Measurements from ENCODE around the gene TFAP2C. TPM values are rescaled to one million over a fixed set of nuclear protein-coding genes. Genes with fewer than 3 reads are reported as not detected.

TFAP2C gene
- total and polyA plus RNA-seq, 2 experiments from 2014 or later, result 1.7 to 3.7 TPM

DNA sequence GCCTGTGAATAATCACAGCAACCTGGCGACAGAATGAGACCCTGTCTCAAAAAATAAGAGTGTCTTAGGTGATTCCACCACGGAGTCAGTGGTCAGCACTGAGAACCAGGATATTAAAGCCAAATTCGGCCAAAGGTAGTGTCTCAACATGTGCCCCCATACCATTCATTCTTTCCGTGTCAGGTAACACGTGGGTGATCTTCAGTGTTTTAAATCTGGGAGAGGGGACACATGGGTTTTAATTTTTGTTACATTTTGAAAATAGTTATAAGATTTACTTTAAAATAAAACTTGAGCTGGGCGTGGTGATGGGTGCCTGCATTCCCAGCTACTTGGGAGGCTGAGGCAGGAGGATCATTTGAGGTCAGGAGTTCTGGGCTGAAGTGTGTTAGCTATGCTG lies 59.0 kb downstream of the TFAP2C start:
- WGBS (ENCODE audit: low lambda C conversion rate, missing lambda C conversion rate), result 90% methylated on average over 6 of the region's 6 CpGs
- no peak overlapping the region for H3K27ac ChIP-seq
- no peak overlapping the region for H2AFZ ChIP-seq
- no peak for DNase-seq (ENCODE audit: low spot score)
- H3K36me3 ChIP-seq (replicated peaks; ENCODE audit: insufficient read depth, low read depth), result no peaks in the 10 kb centered on the region
- H3K9me3 ChIP-seq (ENCODE audit: low read depth), result no peaks in the 10 kb centered on the region
- H3K79me2 ChIP-seq, result no peaks in the 10 kb centered on the region
- H3K27me3 ChIP-seq, result no peaks in the 10 kb centered on the region
- no peaks in the 10 kb centered on the region for H4K20me1 ChIP-seq (ENCODE audit: insufficient read depth, poor library complexity, severe bottlenecking)
- H3K4me3 ChIP-seq, result no peak overlapping the region
- H3K4me2 ChIP-seq, result no peak overlapping the region
- no peaks in the 10 kb centered on the region for H3K4me1 ChIP-seq (ENCODE audit: insufficient read depth)
- H3K9me2 ChIP-seq (replicated peaks; ENCODE audit: insufficient read depth), result no peaks in the 10 kb centered on the region
- TF ChIP-seq, protein P1, sequence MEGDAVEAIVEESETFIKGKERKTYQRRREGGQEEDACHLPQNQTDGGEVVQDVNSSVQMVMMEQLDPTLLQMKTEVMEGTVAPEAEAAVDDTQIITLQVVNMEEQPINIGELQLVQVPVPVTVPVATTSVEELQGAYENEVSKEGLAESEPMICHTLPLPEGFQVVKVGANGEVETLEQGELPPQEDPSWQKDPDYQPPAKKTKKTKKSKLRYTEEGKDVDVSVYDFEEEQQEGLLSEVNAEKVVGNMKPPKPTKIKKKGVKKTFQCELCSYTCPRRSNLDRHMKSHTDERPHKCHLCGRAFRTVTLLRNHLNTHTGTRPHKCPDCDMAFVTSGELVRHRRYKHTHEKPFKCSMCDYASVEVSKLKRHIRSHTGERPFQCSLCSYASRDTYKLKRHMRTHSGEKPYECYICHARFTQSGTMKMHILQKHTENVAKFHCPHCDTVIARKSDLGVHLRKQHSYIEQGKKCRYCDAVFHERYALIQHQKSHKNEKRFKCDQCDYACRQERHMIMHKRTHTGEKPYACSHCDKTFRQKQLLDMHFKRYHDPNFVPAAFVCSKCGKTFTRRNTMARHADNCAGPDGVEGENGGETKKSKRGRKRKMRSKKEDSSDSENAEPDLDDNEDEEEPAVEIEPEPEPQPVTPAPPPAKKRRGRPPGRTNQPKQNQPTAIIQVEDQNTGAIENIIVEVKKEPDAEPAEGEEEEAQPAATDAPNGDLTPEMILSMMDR (IDR thresholded peaks at IDR 0.05; ENCODE audit: poor library complexity), result no peak
- no peak for TF ChIP-seq EZH2 (IDR thresholded peaks at IDR 0.05; ENCODE audit: borderline replicate concordance)
- no peak for TF ChIP-seq EZH2phosphoT487 (IDR thresholded peaks at IDR 0.05; ENCODE audit: low read depth, severe bottlenecking, unreplicated experiment)

Small RNA genes within 50 kb of the gene (small RNA-seq; reads per million reads assigned to genes)
- gene RN7SL170P (not detected), gene RNU6-1146P (not detected)

Other genes starting within 250 kb of the TFAP2C start
- 15.7 and 16.9 TPM in 2 replicates for gene AURKA, start 237.1 kb upstream of the TFAP2C start, total RNA-seq
- gene AURKA, start 237.1 kb upstream of the TFAP2C start, polyA plus RNA-seq, result 13.4 and 16.4 TPM in 2 replicates
- 34.8 and 38.6 TPM in 2 replicates for gene CSTF1, start 236.7 kb upstream of the TFAP2C start, total RNA-seq
- gene CSTF1, start 236.7 kb upstream of the TFAP2C start, polyA plus RNA-seq, result 15.4 and 21.5 TPM in 2 replicates
- 0.13 TPM in 1 of 2 replicates, not detected in the other for gene CASS4, start 217.0 kb upstream of the TFAP2C start, total RNA-seq
- 0.50 TPM in 1 of 2 replicates, not detected in the other for gene CASS4, start 217.0 kb upstream of the TFAP2C start, polyA plus RNA-seq
- gene RTF2, start 160.7 kb upstream of the TFAP2C start, total RNA-seq, result 50.5 and 59.2 TPM in 2 replicates
- gene RTF2, start 160.7 kb upstream of the TFAP2C start, polyA plus RNA-seq, result 95.3 and 99.8 TPM in 2 replicates
- 0.40 TPM in 1 of 2 replicates, not detected in the other for gene FAM209A, start 104.6 kb upstream of the TFAP2C start, total RNA-seq
- 0.89 TPM in 1 of 2 replicates, not detected in the other for gene FAM209A, start 104.6 kb upstream of the TFAP2C start, polyA plus RNA-seq
- gene FAM209B, start 96.1 kb upstream of the TFAP2C start, total RNA-seq, result not detected in 2 replicates
- gene FAM209B, start 96.1 kb upstream of the TFAP2C start, polyA plus RNA-seq, result 0.26 TPM in 1 of 2 replicates, not detected in the other

Data from hepatocyte (in vitro differentiated cells).